H1 (cell line): ENCODE results near the gene TCERG1L. TPM values are rescaled to one million over a fixed set of nuclear protein-coding genes. Genes with fewer than 3 reads are reported as not detected.

Experiments used
- CTCF ChIP-seq, 3 experiments: IDR thresholded peaks; 1 replicate in 2 of 3; 2 replicates in 1 of 3; pipeline versions ENCODE4 v1.5.1 to v1.6.1; 2011; ENCODE audit warnings: low read length in 3 of 3, mild to moderate bottlenecking in 3 of 3, inconsistent platforms in 2 of 3, low read depth in 1 of 3, moderate library complexity in 1 of 3; ENCODE audit not compliant: insufficient read depth in 1 of 3; ENCODE audit errors: control extremely low read depth in 1 of 3
- EGR1 ChIP-seq: IDR thresholded peaks from 2 replicates; pipeline ENCODE4 v1.6.1; 2011; ENCODE audit warnings: low read depth, low read length, borderline replicate concordance
- FOSL1 ChIP-seq: IDR thresholded peaks from 2 replicates; pipeline ENCODE4 v1.6.1; 2011; ENCODE audit warnings: mild to moderate bottlenecking, low read depth, low read length, moderate library complexity; ENCODE audit not compliant: insufficient read depth
- RXRA ChIP-seq: IDR thresholded peaks from 2 replicates; pipeline ENCODE4 v1.6.1; 2011; ENCODE audit warnings: low read depth, mild to moderate bottlenecking, low read length, moderate library complexity; ENCODE audit not compliant: insufficient read depth
- polyA plus RNA-seq, 7 experiments: library from polyadenylated mRNA; depleted of rRNA in 3 of 7; stranded (reverse) in 5 of 7; unstranded in 2 of 7; fragments of >200 nt in 5 of 7; fragments of 200-250 nt in 2 of 7; gene quantifications; 1 replicate in 5 of 7; 2 replicates in 1 of 7; 4 replicates in 1 of 7; pipeline versions ENCODE4 v1.2.1 to v1.2.3, GENCODE V29; 2011 to 2013; ENCODE audit warnings: missing spikeins in 2 of 7, mixed read lengths in 2 of 7
- total RNA-seq: library from RNA; stranded (reverse); fragmentation: NEBNext Ultra II Directional; extraction: Animal tissue kit (Norgen Biotek cat#: 25700); gene quantifications from 2 replicates; pipeline ENCODE4 v1.2.1, GENCODE V29; 2021

The TCERG1L gene
- total and polyA plus RNA-seq, 2 of the 8 experiments (the other 6 are each of a cell fraction or from before 2014, with no cell fraction given) = 3.9 to 6.9 TPM

GRCh38 chr10:131046194-131046593 lies 265.3 kb downstream of the TCERG1L start (continued):
- no peak for TF ChIP-seq CTCF (IDR thresholded peaks at IDR 0.05; ENCODE audit: control extremely low read depth in 1 of 3, insufficient read depth in 1 of 3, low read depth in 1 of 3, low read length in 3 of 3)
- TF ChIP-seq EGR1 = no peak
- no peak for TF ChIP-seq RXRA
- TF ChIP-seq FOSL1 = no peak
